GM19351 (cell line): ENCODE results near the gene RAB36.

Experiments used
- ATAC-seq: cut with Tn5 transposase; IDR thresholded peaks from one replicate; pipeline ENCODE4 v1.9.1; 2021; ENCODE audit warnings: mild to moderate bottlenecking, moderate library complexity; ENCODE audit not compliant: unreplicated experiment

The RAB36 gene

DNA sequence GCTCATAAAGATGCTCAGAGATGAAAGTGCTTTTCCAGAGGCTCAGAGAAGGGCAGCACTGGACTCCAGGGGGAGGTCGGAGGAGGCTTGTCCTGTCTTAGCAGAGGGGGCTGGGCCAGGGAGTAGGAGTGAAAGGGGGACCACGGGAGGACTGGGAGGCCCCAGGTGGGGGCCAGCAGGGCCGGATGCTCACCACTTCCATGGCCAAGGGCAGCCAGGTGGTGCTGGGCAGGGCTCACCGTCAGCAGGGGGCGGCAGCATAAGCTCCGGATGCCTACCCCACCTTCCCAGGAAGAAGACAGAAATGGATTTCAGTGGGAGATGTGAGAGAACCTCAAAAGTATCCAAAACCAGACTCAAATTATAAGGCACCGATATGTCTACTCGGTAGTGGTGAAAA is 11.0 kb downstream of the RAB36 start:
- no peak for ATAC-seq

GRCh38 chr22:23157560-23158515 is 12.6 kb downstream of the RAB36 start:
- ATAC-seq: no peak

DNA sequence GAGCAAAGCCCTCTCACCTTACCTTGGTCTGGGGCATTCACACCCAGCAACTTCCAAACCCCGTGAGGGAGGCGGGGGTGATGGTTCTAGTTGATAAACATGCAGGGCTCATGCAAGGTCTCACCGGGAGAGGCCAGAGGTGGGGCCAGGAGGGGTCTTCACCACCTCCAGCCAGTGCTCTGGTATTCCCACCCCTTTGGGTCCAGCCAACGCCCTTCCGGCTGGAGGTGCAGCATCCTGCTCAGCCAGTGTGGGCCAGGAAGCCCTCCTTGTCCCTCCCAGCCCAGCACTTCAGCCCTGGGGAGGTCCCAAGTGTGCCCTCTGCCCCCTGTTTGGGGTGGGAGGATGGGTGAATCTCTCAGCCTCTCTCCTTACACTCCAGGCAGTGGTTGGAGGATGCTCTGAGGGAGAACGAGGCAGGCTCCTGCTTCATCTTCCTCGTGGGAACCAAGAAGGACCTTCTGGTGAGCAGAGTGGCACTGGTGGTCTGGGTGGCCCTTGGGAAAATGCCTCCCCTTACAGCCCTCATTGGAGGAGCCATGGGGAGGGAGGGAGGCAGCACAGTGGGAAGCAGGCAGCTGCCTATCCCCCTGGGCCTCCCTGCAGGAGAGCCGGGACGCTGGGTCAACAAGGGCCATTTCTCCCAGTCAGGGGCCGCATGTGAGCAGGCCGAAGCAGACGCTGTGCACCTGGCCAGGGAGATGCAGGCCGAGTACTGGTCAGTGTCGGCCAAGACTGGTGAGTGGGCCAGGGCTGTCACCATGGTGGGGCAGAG is 13.4 kb downstream of the RAB36 start:
- no peak for ATAC-seq

GRCh38 chr22:23159291-23159630 is 14.0 kb downstream of the RAB36 start:
- no peak for ATAC-seq

GRCh38 chr22:23161029-23161428 is 15.8 kb downstream of the RAB36 start:
- no peak for ATAC-seq

- no peak for ATAC-seq
These were observed 16.3 kb downstream of the RAB36 start for GRCh38 chr22:23161574-23161973.

GRCh38 chr22:23163665-23164064 is 18.4 kb downstream of the RAB36 start:
- no peak for ATAC-seq

DNA sequence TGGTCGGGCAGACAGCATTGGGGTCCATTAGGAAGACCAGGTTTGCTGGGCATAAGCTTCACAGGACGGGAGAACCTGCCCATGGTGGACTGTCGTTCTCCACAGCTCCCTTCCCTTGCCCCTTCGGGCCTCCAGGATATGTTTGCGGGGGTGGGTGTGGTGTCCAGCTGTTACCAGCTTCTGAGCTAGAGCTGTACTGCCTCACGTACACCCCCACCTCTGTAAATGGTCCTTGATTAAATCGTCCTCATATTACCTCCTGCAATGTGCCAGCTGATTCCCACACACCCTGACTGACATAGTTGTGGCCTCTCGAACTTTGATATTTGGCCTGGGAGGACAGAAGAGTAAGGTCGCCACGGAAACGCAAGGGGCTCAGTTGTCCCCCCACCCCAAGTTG is 18.8 kb downstream of the RAB36 start:
- no peak for ATAC-seq

DNA sequence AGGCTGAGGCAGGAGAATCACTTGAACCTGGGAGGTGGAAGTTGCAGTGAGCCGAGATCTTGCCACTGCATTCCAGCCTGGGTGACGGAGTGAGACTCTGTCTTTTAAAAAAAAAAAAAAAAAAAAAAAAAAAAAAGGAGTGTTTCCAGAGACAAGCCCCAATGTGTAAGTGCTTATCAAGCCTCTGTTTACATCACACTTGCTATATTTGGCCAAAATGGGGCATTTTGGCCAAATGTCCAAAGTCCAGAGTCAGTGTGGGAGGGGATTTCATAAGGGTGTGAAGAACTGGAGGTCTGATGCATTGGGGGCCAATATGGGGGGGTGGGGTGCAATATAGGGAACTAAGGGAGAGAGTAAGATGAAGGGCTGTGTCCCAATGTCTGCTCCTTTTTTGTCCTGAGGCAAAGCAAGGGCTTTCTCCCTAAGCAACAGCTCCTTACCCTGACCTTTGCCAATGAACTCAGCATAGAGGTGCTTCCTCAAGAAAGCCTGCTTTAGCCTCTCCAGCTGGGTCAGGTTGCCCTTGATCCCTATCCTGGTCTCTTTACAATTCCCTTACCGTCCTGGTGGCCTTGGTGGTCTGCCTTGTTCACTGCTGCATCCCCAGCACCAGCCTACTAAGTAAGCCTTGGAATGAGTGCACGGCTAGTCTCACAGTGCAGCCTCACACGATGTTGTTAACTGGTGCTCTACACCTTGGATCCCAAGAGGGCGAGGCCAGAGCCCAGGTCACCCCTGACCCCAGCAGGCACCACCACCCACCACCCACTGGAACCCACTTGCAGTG is 21.0 kb downstream of the RAB36 start:
- ATAC-seq: no peak

- no peak for ATAC-seq
These were observed 21.8 kb downstream of the RAB36 start for GRCh38 chr22:23166841-23167616.

DNA sequence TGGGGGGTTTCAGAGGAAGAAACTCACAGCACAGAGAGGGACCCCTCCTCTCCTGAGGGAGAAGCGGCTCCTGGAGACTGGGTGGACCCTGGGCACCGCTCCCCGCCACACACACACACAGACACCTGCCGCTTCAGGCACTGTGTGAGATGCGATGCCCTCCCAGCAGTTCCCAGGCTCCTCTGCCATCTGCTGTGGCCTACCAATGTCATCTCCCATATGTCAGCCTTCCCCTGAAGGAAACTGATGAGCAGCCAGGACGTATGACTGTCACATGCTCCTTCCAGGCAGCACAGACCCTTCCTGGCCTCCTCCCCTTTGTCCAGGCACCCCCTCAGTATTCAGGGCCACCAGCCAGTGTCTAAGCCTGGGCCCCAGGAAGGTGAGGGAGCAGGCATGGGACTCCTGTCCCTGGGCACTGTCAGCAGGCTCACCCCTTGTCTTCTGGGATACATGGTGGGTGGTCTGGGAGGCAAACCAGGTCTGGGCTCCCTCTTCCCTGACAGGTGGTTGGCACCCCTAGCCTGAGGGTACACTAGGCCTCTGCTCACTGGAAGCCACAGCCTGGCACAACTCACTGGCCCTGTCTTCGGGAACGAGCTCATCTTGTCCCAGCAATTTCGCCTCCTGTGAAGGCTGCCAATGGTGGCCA is 23.2 kb downstream of the RAB36 start:
- ATAC-seq: no peak

DNA sequence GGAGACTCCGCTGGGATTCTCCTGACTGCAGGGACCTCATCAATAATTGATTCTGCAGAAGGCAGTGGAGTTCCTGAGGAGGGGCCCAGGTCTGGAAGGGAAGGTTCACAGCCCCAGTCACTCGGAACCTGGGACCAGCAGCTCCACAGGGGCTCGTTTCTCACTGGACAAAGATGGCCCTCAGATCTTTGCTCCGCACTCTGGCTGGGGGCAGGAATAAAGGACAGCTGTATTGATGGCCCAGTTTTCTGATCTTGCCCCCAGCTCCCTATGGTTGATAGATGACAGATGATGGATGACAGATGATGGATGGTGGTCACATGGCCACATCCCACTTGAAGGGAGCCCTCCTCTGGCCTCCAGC is 23.7 kb downstream of the RAB36 start:
- no peak for ATAC-seq

DNA sequence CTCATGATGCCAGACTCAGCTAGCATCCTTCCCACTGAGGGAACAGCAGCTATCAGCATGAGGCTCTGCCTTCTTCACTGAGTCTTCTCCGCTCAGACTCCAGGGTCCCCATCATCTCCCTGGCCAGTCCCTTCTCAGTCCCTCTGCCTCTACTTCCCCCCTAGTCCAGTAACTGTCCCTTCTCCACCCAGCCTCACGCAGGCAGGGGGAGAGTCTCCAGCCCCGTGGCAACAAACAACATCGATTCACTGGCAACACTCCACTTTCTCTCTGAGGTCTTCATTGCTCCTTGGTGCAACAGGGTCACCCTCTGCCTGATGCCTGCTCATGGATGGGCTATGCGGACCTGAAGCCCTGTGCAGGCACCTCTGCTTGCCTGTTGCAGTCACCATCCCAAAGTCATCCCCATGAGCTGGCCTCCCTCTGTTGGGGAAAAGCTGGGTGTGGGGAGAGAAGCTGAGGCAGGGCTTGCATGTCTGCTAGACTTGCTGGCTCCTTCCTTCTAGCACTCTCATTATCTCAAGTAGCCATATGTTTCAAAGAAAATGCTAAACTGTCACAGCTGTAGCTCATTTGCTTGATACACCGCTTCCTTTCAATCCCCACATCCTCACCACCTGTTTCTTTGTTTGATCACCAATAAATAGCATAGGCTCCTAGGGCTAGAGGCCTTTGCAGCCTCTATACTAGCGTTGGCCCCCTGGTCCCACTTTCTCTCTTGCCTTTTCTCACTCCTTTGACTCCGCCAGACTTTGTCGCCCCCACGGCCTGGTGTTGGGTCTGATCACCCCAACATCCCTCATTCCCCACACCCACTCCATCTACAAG is 30.8 kb downstream of the RAB36 start:
- ATAC-seq: no peak

DNA sequence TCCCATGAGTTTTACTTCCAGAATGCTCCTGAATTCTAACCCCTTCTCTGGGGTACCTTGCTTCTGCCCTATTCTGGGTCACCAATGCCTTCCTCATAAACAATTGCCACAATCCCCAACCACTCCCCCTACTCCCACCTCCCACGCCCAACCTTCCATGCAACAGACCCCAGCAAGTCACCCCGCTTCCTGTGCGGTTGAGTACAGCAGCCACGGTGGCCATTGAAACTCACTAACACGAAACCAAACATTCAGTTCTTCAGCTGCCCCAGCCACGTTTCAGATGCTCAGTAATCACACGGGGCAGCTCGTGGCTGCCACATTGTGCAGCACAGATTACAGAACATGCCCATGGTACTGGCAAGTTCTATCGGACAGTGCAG is 31.4 kb downstream of the RAB36 start:
- no peak for ATAC-seq

DNA sequence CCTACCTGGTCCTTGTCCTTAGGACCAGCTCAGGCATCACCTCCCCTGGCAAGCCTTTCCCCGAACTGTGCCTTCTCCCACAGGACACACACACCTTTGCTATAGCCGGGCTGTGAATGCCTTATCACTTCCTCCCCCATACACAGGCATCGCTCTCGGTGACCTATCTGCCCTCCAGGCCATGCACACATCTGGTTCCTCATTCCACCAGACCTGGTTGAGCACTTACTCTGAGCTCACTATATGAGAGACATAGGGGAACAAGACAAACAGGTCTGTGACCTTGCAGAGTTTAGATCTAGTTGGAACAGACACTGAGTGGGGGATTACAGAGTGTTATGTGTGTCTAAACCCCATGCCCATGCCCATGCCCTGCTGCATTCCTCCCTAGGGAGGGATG is 31.9 kb downstream of the RAB36 start:
- no peak for ATAC-seq

DNA sequence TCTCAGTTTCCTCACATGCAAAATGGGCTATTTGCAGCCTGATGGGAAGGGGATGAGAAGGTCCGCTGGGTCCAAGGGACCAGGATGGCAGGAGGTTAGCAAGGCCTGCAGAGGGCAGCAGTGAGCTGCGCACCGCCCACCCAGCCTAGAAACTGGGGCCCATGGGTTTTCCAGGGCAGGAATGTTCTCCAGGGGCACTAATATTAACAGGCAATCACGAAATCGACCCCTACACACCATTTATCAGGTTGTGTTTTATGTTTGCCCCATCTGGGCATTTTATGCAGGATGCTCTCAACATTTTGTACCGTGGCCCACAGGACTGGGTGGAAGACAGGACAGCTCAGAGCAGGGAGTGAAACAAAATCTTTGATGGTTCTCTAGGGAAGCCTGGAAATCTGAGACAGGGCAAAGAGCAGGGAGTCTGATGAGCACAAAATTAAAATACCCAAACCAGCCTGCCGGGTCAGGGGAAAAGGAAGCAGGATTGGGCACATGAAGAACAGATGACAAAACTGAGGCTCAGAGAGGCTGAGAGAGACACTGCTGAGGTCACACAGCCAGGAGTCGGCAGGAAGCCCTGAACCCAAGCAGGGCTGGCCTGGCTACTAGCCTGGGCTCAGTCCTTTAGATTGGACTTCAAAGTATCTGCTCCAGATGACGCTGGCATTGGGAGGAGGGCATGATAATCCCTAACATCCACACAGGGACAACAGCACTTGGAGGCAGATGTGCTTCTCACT is 33.4 kb downstream of the RAB36 start:
- ATAC-seq: no peak

- no peak for ATAC-seq
These were observed 34.4 kb downstream of the RAB36 start for GRCh38 chr22:23179381-23180299.
